Astrocyte of the spinal cord (primary cell): ENCODE results near the gene HJURP.

ENCODE experiments used
- DNase-seq: peaks from one replicate; pipeline ENCODE4 v3.0.0; 2011; ENCODE audit warnings: low read depth, low spot score
- H3K4me3 ChIP-seq: 2 replicates; pipeline ENCODE4 v1.5.1; 2011; ENCODE audit warnings: low read depth, mild to moderate bottlenecking, low read length, moderate library complexity
- in situ Hi-C: cut with HindIII; loops from 2 replicates; pipeline ENCODE4 v1.10.0; 2017; ENCODE audit warnings: low sequenced_read_pairs
- TF ChIP-seq, protein P1 (sequence below): IDR thresholded peaks from 2 replicates; pipeline ENCODE4 v1.5.1; 2012; ENCODE audit warnings: low read depth, mild to moderate bottlenecking, low read length, inconsistent platforms

Gene HJURP

DNA sequence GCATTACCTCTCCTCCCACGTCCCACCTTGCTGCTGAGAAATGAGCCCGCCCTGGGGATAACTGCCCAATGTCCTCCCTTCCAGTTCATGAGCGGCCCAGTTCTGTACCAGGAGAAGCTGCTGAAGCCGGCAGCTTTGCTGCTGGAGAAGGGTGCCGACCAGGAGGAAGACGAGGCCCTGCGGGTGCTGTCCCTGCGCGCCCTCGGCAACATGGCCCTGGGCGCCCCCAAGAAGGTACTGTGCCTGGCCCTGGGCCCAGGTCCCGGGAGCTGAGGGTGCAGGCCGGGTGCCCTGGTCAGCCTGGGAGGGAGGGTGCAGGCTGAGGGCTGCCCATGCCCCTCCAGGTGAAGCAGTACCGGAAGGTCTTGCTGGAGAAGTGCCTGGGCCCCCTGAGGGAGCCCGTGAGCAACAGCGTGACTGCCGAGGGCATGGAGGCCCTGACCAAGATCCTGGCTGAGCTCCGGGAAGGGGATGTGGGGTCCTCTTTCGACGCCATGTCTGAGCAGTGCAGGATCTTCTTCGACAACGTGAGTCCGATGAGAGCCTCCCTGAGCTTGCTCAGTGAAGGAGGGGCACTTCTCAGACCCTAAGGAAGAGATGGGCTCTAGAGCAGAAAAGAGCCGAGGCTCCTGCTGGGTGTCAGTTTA lies 25.7 kb downstream of the HJURP start:
- no peak for DNase-seq

GRCh38 chr2:233824373-233824772 lies 30.0 kb downstream of the HJURP start:
- no peak for DNase-seq

More for the DNA sequence above, 25.7 kb downstream of the HJURP start:
- H3K4me3 ChIP-seq, result no peak overlapping the region
- in situ Hi-C loops, result no loop called here
- TF ChIP-seq, protein P1, sequence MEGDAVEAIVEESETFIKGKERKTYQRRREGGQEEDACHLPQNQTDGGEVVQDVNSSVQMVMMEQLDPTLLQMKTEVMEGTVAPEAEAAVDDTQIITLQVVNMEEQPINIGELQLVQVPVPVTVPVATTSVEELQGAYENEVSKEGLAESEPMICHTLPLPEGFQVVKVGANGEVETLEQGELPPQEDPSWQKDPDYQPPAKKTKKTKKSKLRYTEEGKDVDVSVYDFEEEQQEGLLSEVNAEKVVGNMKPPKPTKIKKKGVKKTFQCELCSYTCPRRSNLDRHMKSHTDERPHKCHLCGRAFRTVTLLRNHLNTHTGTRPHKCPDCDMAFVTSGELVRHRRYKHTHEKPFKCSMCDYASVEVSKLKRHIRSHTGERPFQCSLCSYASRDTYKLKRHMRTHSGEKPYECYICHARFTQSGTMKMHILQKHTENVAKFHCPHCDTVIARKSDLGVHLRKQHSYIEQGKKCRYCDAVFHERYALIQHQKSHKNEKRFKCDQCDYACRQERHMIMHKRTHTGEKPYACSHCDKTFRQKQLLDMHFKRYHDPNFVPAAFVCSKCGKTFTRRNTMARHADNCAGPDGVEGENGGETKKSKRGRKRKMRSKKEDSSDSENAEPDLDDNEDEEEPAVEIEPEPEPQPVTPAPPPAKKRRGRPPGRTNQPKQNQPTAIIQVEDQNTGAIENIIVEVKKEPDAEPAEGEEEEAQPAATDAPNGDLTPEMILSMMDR, result no peak

DNA sequence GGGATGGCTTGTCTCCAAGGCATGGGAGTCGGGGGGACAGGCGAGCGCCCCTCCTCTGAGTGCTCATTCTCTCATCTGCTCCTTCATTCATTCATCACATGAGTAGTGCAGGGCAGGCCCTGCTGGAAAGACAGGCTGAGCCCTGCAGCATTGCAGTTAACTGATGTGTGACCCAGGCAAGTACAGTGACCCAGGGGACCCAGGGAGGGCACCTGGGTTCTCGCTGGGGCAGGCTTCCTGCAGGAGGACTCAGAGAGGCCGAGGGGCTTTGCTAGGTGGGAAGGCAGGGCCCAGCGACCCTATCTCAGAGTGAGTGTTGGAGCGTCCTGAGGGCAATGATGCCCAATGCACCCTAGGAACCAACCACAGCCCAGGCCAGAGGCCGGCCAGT lies 30.6 kb downstream of the HJURP start:
- no peak overlapping the region for H3K4me3 ChIP-seq
- in situ Hi-C loops, result no loop called here
- TF ChIP-seq, protein P1, result no peak
- no peak for DNase-seq

More at GRCh38 chr2:233824373-233824772, 30.0 kb downstream of the HJURP start:
- in situ Hi-C loops, result no loop called here
- TF ChIP-seq, protein P1, result no peak
- no peak overlapping the region for H3K4me3 ChIP-seq

DNA sequence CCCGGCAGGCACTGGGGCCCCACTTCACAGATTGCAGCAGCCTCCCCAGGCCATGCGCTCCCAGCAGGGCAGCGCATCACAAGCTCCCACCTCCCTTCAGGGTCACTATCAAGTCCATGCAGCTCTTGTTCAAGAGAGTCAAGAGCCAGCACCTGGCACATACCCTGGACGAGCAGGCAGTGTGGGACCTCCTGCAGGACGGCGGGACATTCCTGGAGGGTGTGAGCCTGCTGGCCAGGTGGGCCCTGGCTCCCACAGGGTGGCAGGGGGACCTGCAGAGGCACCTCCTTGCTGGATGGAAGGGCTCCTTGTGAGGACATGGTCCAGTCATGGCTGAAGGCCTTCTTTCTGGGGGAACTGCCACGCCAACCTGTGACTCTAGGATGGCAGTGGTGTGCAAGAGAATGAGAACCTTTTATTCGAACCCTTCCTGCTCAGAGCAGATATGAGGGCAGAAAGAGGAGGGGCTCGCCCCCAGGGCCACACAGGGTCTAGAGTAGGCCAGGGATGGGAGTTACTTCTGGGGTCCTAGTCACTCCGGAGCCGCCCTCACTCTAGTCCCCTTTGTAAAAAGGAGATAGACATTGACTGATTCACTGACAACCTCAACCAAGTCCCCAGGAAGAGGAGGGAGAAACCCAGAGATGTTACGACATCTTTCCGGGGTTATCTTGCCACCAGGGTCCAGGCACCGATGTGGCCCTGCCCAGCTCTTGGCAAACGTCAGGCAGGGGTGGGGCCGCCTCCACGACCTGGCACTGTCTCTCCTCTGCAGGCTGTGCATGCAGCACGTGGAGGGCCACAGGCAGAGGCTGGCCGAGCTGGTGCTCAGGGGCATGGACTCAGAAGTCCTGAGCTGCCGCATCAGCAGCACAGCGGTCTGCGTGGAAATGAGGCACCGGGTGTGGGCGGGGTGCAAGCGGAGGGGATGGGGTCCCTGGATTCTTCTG lies 31.3 kb downstream of the HJURP start:
- no peak for DNase-seq
- in situ Hi-C loops, result no loop called here
- TF ChIP-seq, protein P1, result no peak
- H3K4me3 ChIP-seq, result no peak overlapping the region

DNA sequence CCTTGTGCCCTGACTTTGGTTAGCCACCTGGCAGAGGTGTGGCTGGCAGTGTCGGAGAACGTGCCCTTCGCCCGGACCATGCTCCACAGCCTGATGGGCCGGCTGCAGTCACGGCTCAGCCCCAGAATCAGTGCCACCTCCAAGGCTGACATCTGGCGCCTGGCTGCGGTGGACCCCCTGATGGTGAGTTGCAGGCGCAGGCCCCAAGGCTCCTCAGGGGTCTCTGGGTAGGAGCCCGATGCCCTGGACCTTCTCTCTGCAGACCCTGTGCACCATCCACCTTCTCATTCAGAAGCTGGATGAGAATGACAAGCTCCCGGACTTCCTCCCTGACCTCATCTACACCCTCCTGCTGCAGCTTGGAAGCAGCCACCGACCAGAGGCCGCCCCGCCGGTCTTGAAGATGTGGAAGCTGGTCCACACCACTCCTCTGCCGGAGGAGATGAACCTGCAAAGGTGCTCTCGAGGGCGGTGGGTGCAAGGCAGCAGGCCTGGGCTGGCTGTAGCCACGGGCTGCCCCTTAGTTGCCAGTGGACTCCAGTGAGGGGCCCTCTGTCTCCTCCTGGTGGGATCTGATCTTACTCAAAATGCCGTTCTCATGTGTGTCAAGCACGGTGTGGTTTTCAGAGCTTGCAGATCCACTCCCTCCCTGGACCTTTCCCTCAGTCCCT lies 32.1 kb downstream of the HJURP start:
- DNase-seq, result no peak
- TF ChIP-seq, protein P1, result no peak
- in situ Hi-C loops, result no loop called here
- no peak overlapping the region for H3K4me3 ChIP-seq

DNA sequence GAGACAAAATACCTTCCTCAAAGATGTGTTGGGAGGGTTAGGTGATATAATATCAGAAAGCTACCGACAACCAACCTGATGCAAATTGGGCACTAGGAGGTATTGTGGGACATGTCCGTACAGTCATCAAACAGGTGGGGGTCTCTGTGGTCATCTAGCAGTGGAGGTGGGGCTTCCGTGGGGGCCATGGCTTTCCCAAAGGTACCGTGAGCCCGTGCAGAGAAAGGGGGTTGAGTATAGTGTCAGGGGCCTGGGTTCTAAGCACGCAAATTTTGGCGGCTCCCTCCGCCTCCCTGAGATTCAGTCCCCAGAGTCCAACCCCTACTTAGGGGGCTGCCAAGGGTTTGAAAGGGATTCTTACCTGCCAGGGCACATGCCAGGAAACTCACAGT lies 32.6 kb downstream of the HJURP start:
- TF ChIP-seq, protein P1, result no peak
- no peak overlapping the region for H3K4me3 ChIP-seq
- in situ Hi-C loops, result no loop called here
- no peak for DNase-seq
